WTC11 (cell line): ENCODE results near the gene PLCB2. TPM values are rescaled to one million over a fixed set of nuclear protein-coding genes. Genes with fewer than 3 reads are reported as not detected.

ENCODE experiments used
- ATF1 ChIP-seq: sonication (generic); formaldehyde crosslinking; IDR thresholded peaks from 2 replicates; pipeline ENCODE4 v1.8.1; 2023; ENCODE audit warnings: mild to moderate bottlenecking, moderate library complexity, missing genetic modification reagents
- CREM ChIP-seq: sonication (generic); formaldehyde crosslinking; IDR thresholded peaks from 2 replicates; pipeline ENCODE4 v1.8.1; 2022; ENCODE audit warnings: mild to moderate bottlenecking, missing genetic modification reagents, moderate library complexity
- ESRRA ChIP-seq: sonication (generic); formaldehyde crosslinking; IDR thresholded peaks from 2 replicates; pipeline ENCODE4 v1.8.1; 2022; ENCODE audit warnings: mild to moderate bottlenecking, missing genetic modification reagents, borderline replicate concordance
- FOXJ3 ChIP-seq: sonication (generic); formaldehyde crosslinking; IDR thresholded peaks from 2 replicates; pipeline ENCODE4 v1.9.0; 2021; ENCODE audit warnings: missing genetic modification reagents, mild to moderate bottlenecking, borderline replicate concordance
- HMGA2 ChIP-seq: fragments of 250-450 bp; sonication (Bioruptor Pico); IDR thresholded peaks from 2 replicates; pipeline ENCODE4 v1.4.0; 2021; ENCODE audit warnings: mild to moderate bottlenecking, moderate library complexity
- JUN ChIP-seq: sonication (generic); formaldehyde crosslinking; IDR thresholded peaks from 2 replicates; pipeline ENCODE4 v1.8.0; 2023; ENCODE audit warnings: mild to moderate bottlenecking, missing genetic modification reagents
- KAT7 ChIP-seq: sonication (generic); formaldehyde crosslinking; IDR thresholded peaks from 2 replicates; pipeline ENCODE4 v1.8.1; 2023; ENCODE audit warnings: missing genetic modification reagents, mild to moderate bottlenecking, borderline replicate concordance
- MXD4 ChIP-seq: fragments of 250-450 bp; sonication (Bioruptor Pico); IDR thresholded peaks from 2 replicates; pipeline ENCODE4 v1.8.0; 2021; ENCODE audit warnings: mild to moderate bottlenecking, moderate library complexity, borderline replicate concordance
- NFATC4 ChIP-seq: fragments of 250-450 bp; sonication (Bioruptor Pico); IDR thresholded peaks from 2 replicates; pipeline ENCODE4 v1.9.0; 2021; ENCODE audit warnings: mild to moderate bottlenecking
- NFE2L1 ChIP-seq: sonication (generic); formaldehyde crosslinking; IDR thresholded peaks from 2 replicates; pipeline ENCODE4 v1.8.1; 2023; ENCODE audit warnings: missing genetic modification reagents
- NR2C2 ChIP-seq: sonication (generic); formaldehyde crosslinking; IDR thresholded peaks from 2 replicates; pipeline ENCODE4 v1.8.0; 2022; ENCODE audit warnings: mild to moderate bottlenecking, missing genetic modification reagents
- NR3C1 ChIP-seq: sonication (generic); formaldehyde crosslinking; conservative IDR thresholded peaks from 2 replicates; pipeline ENCODE4 v1.8.1; 2023; ENCODE audit warnings: low read depth, mild to moderate bottlenecking, missing genetic modification reagents
- RELA ChIP-seq: sonication (generic); formaldehyde crosslinking; IDR thresholded peaks from 2 replicates; pipeline ENCODE4 v1.8.1; 2022; ENCODE audit warnings: missing genetic modification reagents, mild to moderate bottlenecking, borderline replicate concordance
- SOX15 ChIP-seq: fragments of 250-450 bp; sonication (Bioruptor Pico); IDR thresholded peaks from 2 replicates; pipeline ENCODE4 v1.9.0; 2021; ENCODE audit warnings: mild to moderate bottlenecking
- SP1 ChIP-seq: sonication (generic); formaldehyde crosslinking; conservative IDR thresholded peaks from 2 replicates; pipeline ENCODE4 v1.8.1; 2022; ENCODE audit warnings: missing genetic modification reagents
- TP53 ChIP-seq: sonication (generic); formaldehyde crosslinking; IDR thresholded peaks from 2 replicates; pipeline ENCODE4 v1.8.1; 2023; ENCODE audit warnings: mild to moderate bottlenecking, missing genetic modification reagents
- ZBTB21 ChIP-seq: sonication (generic); formaldehyde crosslinking; IDR thresholded peaks from 2 replicates; pipeline ENCODE4 v1.8.1; 2023; ENCODE audit warnings: mild to moderate bottlenecking, missing genetic modification reagents, borderline replicate concordance
- ZNF416 ChIP-seq: fragments of 250-450 bp; sonication (Bioruptor Pico); IDR thresholded peaks from 2 replicates; pipeline ENCODE4 v1.9.0; 2021; ENCODE audit warnings: mild to moderate bottlenecking, inconsistent platforms
- total RNA-seq: library from RNA; stranded (reverse); gene quantifications from 3 replicates; pipeline ENCODE4 v1.2.3, GENCODE V29; 2021
- TF ChIP-seq, protein P1 (sequence below): fragments of 250-450 bp; sonication (Bioruptor Pico); IDR thresholded peaks from 2 replicates; pipeline ENCODE4 v2.1.2; 2022; ENCODE audit warnings: mild to moderate bottlenecking, moderate library complexity
- TF ChIP-seq, protein P2 (sequence below): fragments of 250-450 bp; sonication (Bioruptor Pico); conservative IDR thresholded peaks from 2 replicates; pipeline ENCODE4 v1.9.0; 2021; ENCODE audit warnings: mild to moderate bottlenecking
- TF ChIP-seq, protein P3 (sequence below): sonication (generic); formaldehyde crosslinking; IDR thresholded peaks from 2 replicates; pipeline ENCODE4 v1.8.1; 2022; ENCODE audit warnings: low read depth, mild to moderate bottlenecking, moderate library complexity, missing genetic modification reagents, borderline replicate concordance
- TF ChIP-seq, protein P4 (sequence below): sonication (generic); formaldehyde crosslinking; IDR thresholded peaks from 2 replicates; pipeline ENCODE4 v1.8.1; 2022; ENCODE audit warnings: mild to moderate bottlenecking, moderate library complexity, missing genetic modification reagents
- TF ChIP-seq, protein P5 (sequence below): sonication (generic); formaldehyde crosslinking; IDR thresholded peaks from 2 replicates; pipeline ENCODE4 v1.8.0; 2022; ENCODE audit warnings: mild to moderate bottlenecking, missing genetic modification reagents
- TF ChIP-seq, protein P6 (sequence below): sonication (generic); formaldehyde crosslinking; IDR thresholded peaks from 2 replicates; pipeline ENCODE4 v1.8.0; 2023; ENCODE audit warnings: missing genetic modification reagents
- TF ChIP-seq, protein P7 (sequence below): sonication (generic); formaldehyde crosslinking; IDR thresholded peaks from 2 replicates; pipeline ENCODE4 v1.8.0; 2022; ENCODE audit warnings: mild to moderate bottlenecking, missing genetic modification reagents
- TF ChIP-seq, protein P8 (sequence below): fragments of 250-450 bp; sonication (Bioruptor Pico); IDR thresholded peaks from 2 replicates; pipeline ENCODE4 v1.9.0; 2021; ENCODE audit warnings: mild to moderate bottlenecking

PLCB2 gene
- total RNA-seq, 1 experiment from 2014 or later: 15.2 TPM

DNA sequence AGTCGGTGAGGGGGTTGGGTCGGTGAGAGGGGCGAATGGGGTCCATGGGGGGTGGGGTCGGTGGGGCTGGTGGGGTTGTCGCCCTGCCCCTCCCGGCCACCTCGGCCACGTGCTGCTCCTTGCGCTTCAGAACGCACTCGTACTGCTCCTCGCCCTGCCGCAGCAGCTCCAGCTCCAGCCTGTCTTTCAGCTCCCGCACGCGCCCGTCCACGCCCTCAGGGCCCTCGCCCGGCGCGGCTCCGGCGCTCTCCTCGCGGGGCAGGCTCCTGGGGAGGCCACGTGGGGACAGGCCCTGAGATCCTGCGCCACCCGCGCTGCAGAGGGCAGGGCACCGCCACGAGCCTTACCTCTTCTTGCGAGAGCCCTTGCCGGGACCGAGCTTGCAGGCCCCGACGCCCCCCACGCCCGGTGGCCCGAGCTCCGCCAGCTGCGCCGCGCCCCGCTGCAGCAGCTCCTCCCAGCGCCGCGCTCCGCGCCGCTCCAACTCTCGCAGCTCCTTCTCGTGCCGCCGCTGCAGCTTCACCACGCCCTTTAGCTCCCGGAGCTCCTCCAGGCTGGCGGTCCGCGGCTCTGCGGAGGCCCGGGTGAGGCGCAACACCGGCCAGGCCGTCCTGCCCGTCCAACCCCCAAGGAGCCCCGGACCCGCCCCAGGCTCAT, 16.7 kb downstream of the PLCB2 start (continued):
- TF ChIP-seq, protein P1, sequence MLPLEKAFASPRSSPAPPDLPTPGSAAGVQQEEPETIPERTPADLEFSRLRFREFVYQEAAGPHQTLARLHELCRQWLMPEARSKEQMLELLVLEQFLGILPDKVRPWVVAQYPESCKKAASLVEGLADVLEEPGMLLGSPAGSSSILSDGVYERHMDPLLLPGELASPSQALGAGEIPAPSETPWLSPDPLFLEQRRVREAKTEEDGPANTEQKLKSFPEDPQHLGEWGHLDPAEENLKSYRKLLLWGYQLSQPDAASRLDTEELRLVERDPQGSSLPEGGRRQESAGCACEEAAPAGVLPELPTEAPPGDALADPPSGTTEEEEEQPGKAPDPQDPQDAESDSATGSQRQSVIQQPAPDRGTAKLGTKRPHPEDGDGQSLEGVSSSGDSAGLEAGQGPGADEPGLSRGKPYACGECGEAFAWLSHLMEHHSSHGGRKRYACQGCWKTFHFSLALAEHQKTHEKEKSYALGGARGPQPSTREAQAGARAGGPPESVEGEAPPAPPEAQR: no peak
- TF ChIP-seq HMGA2 (CRISPR knock-in tag) (no peak), ZNF416 (no peak), KAT7 (CRISPR knock-in tag) (peak; percentile 55; the same call in 1 of the 2 replicates), ESRRA (CRISPR knock-in tag) (no peak), NFATC4 (CRISPR knock-in tag) (no peak), NR3C1 (CRISPR knock-in tag) (no peak), MXD4 (CRISPR knock-in tag) (no peak), ZBTB21 (CRISPR knock-in tag) (no peak; the same call in 1 of the 2 replicates), JUN (CRISPR knock-in tag) (peak; percentile 79), RELA (CRISPR knock-in tag) (peak; percentile 79; the same call in 1 of the 2 replicates), NR2C2 (CRISPR knock-in tag) (no peak), ATF1 (CRISPR knock-in tag) (no peak), NFE2L1 (peak; percentile 86), SOX15 (CRISPR knock-in tag) (no peak), FOXJ3 (CRISPR knock-in tag) (no peak), TP53 (no peak), SP1 (CRISPR knock-in tag) (peak; percentile 55; the same call in 1 of the 2 replicates), CREM (CRISPR knock-in tag) (no peak; the same call in 1 of the 2 replicates)
- TF ChIP-seq, protein P2, sequence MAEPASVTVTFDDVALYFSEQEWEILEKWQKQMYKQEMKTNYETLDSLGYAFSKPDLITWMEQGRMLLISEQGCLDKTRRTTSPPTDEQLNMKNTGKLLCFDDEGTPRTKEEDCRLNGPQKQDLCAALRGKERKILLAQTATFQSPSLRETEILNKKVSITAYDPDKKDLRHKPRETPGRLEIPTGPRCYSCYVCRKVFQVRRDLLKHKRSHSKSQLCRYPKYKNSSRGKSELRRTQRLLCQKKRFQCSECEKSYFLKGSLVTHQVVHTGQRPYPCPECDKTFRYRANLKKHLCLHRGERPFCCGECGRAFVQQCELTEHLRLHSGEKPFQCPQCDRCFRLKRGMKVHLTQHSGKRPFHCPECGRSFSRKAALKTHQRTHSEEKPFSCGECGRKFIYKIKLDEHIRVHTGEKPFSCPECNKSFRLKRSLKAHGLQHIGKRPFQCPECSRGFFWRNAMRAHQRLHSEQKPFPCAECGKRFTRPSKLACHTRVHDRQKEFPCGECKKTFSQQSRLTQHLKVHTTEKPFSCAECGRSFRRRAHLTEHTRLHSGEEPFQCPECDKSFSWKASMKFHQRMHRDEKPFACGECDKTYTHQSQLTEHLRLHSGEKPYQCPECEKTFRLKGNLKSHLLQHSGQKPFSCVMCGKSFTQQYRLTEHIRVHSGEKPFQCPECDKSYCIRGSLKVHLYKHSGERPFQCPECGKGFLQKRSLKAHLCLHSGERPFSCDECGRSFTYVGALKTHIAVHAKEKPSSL (CRISPR knock-in tag): no peak
- TF ChIP-seq, protein P3, sequence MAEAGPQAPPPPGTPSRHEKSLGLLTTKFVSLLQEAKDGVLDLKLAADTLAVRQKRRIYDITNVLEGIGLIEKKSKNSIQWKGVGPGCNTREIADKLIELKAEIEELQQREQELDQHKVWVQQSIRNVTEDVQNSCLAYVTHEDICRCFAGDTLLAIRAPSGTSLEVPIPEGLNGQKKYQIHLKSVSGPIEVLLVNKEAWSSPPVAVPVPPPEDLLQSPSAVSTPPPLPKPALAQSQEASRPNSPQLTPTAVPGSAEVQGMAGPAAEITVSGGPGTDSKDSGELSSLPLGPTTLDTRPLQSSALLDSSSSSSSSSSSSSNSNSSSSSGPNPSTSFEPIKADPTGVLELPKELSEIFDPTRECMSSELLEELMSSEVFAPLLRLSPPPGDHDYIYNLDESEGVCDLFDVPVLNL (CRISPR knock-in tag): peak; percentile 84
- TF ChIP-seq, protein P4, sequence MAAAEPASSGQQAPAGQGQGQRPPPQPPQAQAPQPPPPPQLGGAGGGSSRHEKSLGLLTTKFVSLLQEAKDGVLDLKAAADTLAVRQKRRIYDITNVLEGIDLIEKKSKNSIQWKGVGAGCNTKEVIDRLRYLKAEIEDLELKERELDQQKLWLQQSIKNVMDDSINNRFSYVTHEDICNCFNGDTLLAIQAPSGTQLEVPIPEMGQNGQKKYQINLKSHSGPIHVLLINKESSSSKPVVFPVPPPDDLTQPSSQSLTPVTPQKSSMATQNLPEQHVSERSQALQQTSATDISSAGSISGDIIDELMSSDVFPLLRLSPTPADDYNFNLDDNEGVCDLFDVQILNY (CRISPR knock-in tag): no peak
- TF ChIP-seq, protein P5, sequence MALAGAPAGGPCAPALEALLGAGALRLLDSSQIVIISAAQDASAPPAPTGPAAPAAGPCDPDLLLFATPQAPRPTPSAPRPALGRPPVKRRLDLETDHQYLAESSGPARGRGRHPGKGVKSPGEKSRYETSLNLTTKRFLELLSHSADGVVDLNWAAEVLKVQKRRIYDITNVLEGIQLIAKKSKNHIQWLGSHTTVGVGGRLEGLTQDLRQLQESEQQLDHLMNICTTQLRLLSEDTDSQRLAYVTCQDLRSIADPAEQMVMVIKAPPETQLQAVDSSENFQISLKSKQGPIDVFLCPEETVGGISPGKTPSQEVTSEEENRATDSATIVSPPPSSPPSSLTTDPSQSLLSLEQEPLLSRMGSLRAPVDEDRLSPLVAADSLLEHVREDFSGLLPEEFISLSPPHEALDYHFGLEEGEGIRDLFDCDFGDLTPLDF (CRISPR knock-in tag): 0 out of 2 replicates have a peak, but pooled peaks have one; percentile 13
- TF ChIP-seq, protein P6, sequence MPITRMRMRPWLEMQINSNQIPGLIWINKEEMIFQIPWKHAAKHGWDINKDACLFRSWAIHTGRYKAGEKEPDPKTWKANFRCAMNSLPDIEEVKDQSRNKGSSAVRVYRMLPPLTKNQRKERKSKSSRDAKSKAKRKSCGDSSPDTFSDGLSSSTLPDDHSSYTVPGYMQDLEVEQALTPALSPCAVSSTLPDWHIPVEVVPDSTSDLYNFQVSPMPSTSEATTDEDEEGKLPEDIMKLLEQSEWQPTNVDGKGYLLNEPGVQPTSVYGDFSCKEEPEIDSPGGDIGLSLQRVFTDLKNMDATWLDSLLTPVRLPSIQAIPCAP (CRISPR knock-in tag): peak; percentile 93
- TF ChIP-seq, protein P7, sequence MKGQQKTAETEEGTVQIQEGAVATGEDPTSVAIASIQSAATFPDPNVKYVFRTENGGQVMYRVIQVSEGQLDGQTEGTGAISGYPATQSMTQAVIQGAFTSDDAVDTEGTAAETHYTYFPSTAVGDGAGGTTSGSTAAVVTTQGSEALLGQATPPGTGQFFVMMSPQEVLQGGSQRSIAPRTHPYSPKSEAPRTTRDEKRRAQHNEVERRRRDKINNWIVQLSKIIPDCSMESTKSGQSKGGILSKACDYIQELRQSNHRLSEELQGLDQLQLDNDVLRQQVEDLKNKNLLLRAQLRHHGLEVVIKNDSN: peak; percentile 69; the same call in 1 of the 2 replicates
- TF ChIP-seq, protein P8, sequence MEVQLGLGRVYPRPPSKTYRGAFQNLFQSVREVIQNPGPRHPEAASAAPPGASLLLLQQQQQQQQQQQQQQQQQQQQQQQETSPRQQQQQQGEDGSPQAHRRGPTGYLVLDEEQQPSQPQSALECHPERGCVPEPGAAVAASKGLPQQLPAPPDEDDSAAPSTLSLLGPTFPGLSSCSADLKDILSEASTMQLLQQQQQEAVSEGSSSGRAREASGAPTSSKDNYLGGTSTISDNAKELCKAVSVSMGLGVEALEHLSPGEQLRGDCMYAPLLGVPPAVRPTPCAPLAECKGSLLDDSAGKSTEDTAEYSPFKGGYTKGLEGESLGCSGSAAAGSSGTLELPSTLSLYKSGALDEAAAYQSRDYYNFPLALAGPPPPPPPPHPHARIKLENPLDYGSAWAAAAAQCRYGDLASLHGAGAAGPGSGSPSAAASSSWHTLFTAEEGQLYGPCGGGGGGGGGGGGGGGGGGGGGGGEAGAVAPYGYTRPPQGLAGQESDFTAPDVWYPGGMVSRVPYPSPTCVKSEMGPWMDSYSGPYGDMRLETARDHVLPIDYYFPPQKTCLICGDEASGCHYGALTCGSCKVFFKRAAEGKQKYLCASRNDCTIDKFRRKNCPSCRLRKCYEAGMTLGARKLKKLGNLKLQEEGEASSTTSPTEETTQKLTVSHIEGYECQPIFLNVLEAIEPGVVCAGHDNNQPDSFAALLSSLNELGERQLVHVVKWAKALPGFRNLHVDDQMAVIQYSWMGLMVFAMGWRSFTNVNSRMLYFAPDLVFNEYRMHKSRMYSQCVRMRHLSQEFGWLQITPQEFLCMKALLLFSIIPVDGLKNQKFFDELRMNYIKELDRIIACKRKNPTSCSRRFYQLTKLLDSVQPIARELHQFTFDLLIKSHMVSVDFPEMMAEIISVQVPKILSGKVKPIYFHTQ: no peak
